Measurements from ENCODE around the gene SGF29. TPM values are rescaled to one million over a fixed set of nuclear protein-coding genes. Genes with fewer than 3 reads are reported as not detected.
A peak's percentile ranks its signal among the peaks of the same experiment; 100 is the strongest.

SGF29 gene
- total and polyA plus RNA-seq, 2 experiments from 2014 or later = 10.0 to 17.6 TPM

DNA sequence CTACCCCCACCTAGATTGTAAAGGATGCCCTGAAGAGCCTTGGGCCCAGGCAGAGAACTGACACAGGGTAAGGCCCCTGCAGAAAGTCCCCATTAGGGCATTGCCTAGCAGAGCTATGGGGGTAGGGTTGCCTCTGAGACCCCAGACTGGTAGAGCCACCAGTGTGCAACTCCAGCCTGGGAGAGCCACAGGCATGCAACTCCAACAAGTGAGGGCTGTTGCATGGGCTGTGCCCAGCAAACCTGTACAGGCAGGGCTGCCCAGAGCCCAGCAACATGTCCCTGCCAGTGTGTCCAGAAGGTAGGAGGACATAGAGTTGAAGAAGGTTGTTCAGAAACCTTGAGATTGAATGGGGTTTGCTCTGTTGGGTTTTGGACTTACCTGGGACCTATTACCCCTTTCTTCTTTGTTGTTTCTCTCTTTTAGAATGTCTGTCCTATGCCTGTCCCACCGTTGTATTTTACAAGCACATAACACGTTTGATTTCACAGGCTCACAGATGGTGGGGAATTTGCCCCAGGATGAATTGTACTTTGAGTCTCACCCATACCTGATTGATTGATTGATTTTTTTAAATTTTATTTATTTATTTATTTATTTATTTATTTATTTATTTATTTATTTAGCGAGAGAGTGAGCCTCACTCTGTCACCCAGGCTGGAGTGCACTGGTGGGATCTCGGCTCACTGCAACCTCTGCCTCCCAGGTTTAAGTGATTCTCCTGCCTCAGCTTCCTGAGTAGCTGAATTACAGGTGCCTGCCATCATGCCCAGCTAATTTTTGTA lies 16.4 kb downstream of the SGF29 start (continued):
- TF ChIP-seq REST (IDR thresholded peaks at IDR 0.05; ENCODE audit: unreplicated experiment) (no peak), ZNF331 (CRISPR knock-in tag; IDR thresholded peaks at IDR 0.05; ENCODE audit: low read depth) (no peak)

GRCh38 chr16:28572696-28573510 lies 19.2 kb downstream of the SGF29 start:
- Histone ChIP-seq H3K9me2 (ENCODE audit: insufficient read depth) (0 out of 2 replicates have a peak, but pooled peaks cover 2% of the 10 kb centered on the region), H3K4me2 (no peak overlapping the region), H3K27me3 (ENCODE audit: insufficient read depth) (no peaks in the 10 kb centered on the region), H2AFZ (no peak overlapping the region), H3K27ac (ENCODE audit: low read depth) (no peak overlapping the region), H3F3A (replicated peaks; ENCODE audit: low read depth) (no peaks in the 10 kb centered on the region), H4K20me1 (replicated peaks; ENCODE audit: insufficient read depth) (no peaks in the 10 kb centered on the region; the same call in 1 of the 2 replicates), H3K36me3 (ENCODE audit: insufficient read depth) (no peaks in the 10 kb centered on the region), H3K79me2 (replicated peaks; ENCODE audit: insufficient read depth) (no peaks in the 10 kb centered on the region), H3K4me1 (ENCODE audit: insufficient read depth) (peaks cover 6% of the 10 kb centered on the region), H3K4me3 (no peak overlapping the region)
- Mint-ChIP-seq H3K36me3 (ENCODE audit: low read depth) (no peaks in the 10 kb centered on the region; the same call in 2 of the 3 replicates), H3K4me1 (peaks cover 30% of the 10 kb centered on the region), H3K9me3 (no peaks in the 10 kb centered on the region; the same call in 2 of the 3 replicates), H3K27me3 (ENCODE audit: insufficient read depth, low read depth, poor library complexity) (peaks cover 13% of the 10 kb centered on the region), H3K4me3 (no peak overlapping the region), H3K27ac (peak overlapping the region; percentile 7; the same call in 1 of the 2 replicates)
- DNase-seq (ENCODE audit: low spot score) (peak; percentile 45), ATAC-seq (peak; percentile 86)
- no peak for TF ChIP-seq CTCF (conservative IDR thresholded peaks at IDR 0.05; ENCODE audit: low read depth in 2 of 2)
- no peak for TF ChIP-seq STAT1 (IDR thresholded peaks at IDR 0.05; ENCODE audit: unreplicated experiment)
- TF ChIP-seq ZNF331 (CRISPR knock-in tag; IDR thresholded peaks at IDR 0.05; ENCODE audit: low read depth) = no peak
- no peak for TF ChIP-seq CREB1 (CRISPR knock-in tag; IDR thresholded peaks at IDR 0.05; ENCODE audit: low read depth)
- TF ChIP-seq NANOG (IDR thresholded peaks at IDR 0.05; ENCODE audit: borderline replicate concordance) = no peak
- no peak for TF ChIP-seq EZH2phosphoT487 (IDR thresholded peaks at IDR 0.05; ENCODE audit: unreplicated experiment)
- TF ChIP-seq ETS1 (IDR thresholded peaks at IDR 0.05) = no peak
- no peak for TF ChIP-seq JUNB (IDR thresholded peaks at IDR 0.05; ENCODE audit: unreplicated experiment)

All from GM23338 (cell line).